ENCODE data around the gene OTOP3. TPM values are rescaled to one million over a fixed set of nuclear protein-coding genes. Genes with fewer than 3 reads are reported as not detected.

The OTOP3 gene
- total RNA-seq, 1 donor from 2014 or later, result not detected

- peak overlapping the region; percentile 56 for H3K27ac Mint-ChIP-seq (ENCODE audit: unreplicated experiment)
- no peak for TF ChIP-seq CTCF (IDR thresholded peaks at IDR 0.05; ENCODE audit: partially characterized antibody, unreplicated experiment)
- H3K36me3 Mint-ChIP-seq (ENCODE audit: unreplicated experiment), result no peaks in the 10 kb centered on the region
- H3K27me3 Mint-ChIP-seq (ENCODE audit: unreplicated experiment), result peaks cover 8% of the 10 kb centered on the region
- H3K4me1 Mint-ChIP-seq (ENCODE audit: low read depth, unreplicated experiment), result no peaks in the 10 kb centered on the region
- H3K9me3 Mint-ChIP-seq (ENCODE audit: unreplicated experiment), result peaks cover 4% of the 10 kb centered on the region
- DNase-seq, result no peak
- H3K4me3 Mint-ChIP-seq (ENCODE audit: unreplicated experiment), result peak overlapping the region; percentile 86
These were observed 35.6 kb downstream of the OTOP3 start for GRCh38 chr17:74971069-74971841.

- H3K9me3 Mint-ChIP-seq (ENCODE audit: unreplicated experiment), result peaks cover 4% of the 10 kb centered on the region
These were observed 36.1 kb downstream of the OTOP3 start for GRCh38 chr17:74971842-74972106.

GRCh38 chr17:74972107-74972972 is 36.6 kb downstream of the OTOP3 start, which contains the start of gene HID1:
TSS of gene HID1 (minus strand) at chr17:74972759. CDS start at chr17:74972656, 103 bp downstream.
- TF ChIP-seq CTCF (IDR thresholded peaks at IDR 0.05; ENCODE audit: partially characterized antibody, unreplicated experiment), result no peak
- peak within 1 kb of the TSS; percentile 87 for H3K27ac Mint-ChIP-seq (ENCODE audit: unreplicated experiment)

More at GRCh38 chr17:74971842-74972106, 36.1 kb downstream of the OTOP3 start:
- Mint-ChIP-seq H3K36me3 (ENCODE audit: unreplicated experiment) (no peaks in the 10 kb centered on the region), H3K4me1 (ENCODE audit: low read depth, unreplicated experiment) (no peaks in the 10 kb centered on the region), H3K4me3 (ENCODE audit: unreplicated experiment) (peak overlapping the region; percentile 86), H3K27ac (ENCODE audit: unreplicated experiment) (peak overlapping the region; percentile 56), H3K27me3 (ENCODE audit: unreplicated experiment) (peaks cover 9% of the 10 kb centered on the region)
- no peak for TF ChIP-seq CTCF (IDR thresholded peaks at IDR 0.05; ENCODE audit: partially characterized antibody, unreplicated experiment)
- no peak for DNase-seq

GRCh38 chr17:74972973-74973328 is 37.3 kb downstream of the OTOP3 start:
- H3K4me3 Mint-ChIP-seq (ENCODE audit: unreplicated experiment), result peak overlapping the region; percentile 91
- H3K9me3 Mint-ChIP-seq (ENCODE audit: unreplicated experiment), result peaks cover 4% of the 10 kb centered on the region
- TF ChIP-seq CTCF (IDR thresholded peaks at IDR 0.05; ENCODE audit: partially characterized antibody, unreplicated experiment), result no peak
- peaks cover 10% of the 10 kb centered on the region for H3K27me3 Mint-ChIP-seq (ENCODE audit: unreplicated experiment)
- DNase-seq, result no peak
- no peaks in the 10 kb centered on the region for H3K4me1 Mint-ChIP-seq (ENCODE audit: low read depth, unreplicated experiment)
- H3K27ac Mint-ChIP-seq (ENCODE audit: unreplicated experiment), result peak overlapping the region; percentile 87
- no peaks in the 10 kb centered on the region for H3K36me3 Mint-ChIP-seq (ENCODE audit: unreplicated experiment)

More at GRCh38 chr17:74972107-74972972, 36.6 kb downstream of the OTOP3 start, which contains the start of gene HID1:
- H3K9me3 Mint-ChIP-seq (ENCODE audit: unreplicated experiment), result peaks cover 4% of the 10 kb centered on the region
- H3K4me3 Mint-ChIP-seq (ENCODE audit: unreplicated experiment), result peak within 1 kb of the TSS; percentile 91
- H3K27me3 Mint-ChIP-seq (ENCODE audit: unreplicated experiment), result peaks cover 10% of the 10 kb centered on the region
- DNase-seq, result peak; percentile 89
- no peaks in the 10 kb centered on the region for H3K36me3 Mint-ChIP-seq (ENCODE audit: unreplicated experiment)
- no peaks in the 10 kb centered on the region for H3K4me1 Mint-ChIP-seq (ENCODE audit: low read depth, unreplicated experiment)

All from glutamatergic neuron (in vitro differentiated cells).